Measurements from ENCODE around the gene AQP1.

AQP1 gene

GRCh38 chr7:30911561-30911969 lies at the start of gene AQP1:
Gene AQP1 (plus strand): TSS chr7:30911853. CDS start chr7:30911910, 57 bp downstream.
- DNase-seq (ENCODE audit: low read depth, low spot score) = no peak

GRCh38 chr7:30862995-30863705 lies 48.5 kb upstream of the AQP1 start:
- no peak for DNase-seq (ENCODE audit: low read depth, low spot score)

- DNase-seq (ENCODE audit: low read depth, low spot score) = peak; percentile 38
Observed at GRCh38 chr7:30863706-30864035, 48.0 kb upstream of the AQP1 start.

GRCh38 chr7:30864101-30864500 lies 47.6 kb upstream of the AQP1 start:
- no peak for DNase-seq (ENCODE audit: low read depth, low spot score)

- no peak for DNase-seq (ENCODE audit: low read depth, low spot score)
Observed at GRCh38 chr7:30865076-30865475, 46.6 kb upstream of the AQP1 start.

GRCh38 chr7:30865821-30866220 lies 45.8 kb upstream of the AQP1 start:
- no peak for DNase-seq (ENCODE audit: low read depth, low spot score)

- DNase-seq (ENCODE audit: low read depth, low spot score) = no peak
Observed at GRCh38 chr7:30866939-30867338, 44.7 kb upstream of the AQP1 start.

- no peak for DNase-seq (ENCODE audit: low read depth, low spot score)
Observed at GRCh38 chr7:30867483-30867882, 44.2 kb upstream of the AQP1 start.

- DNase-seq (ENCODE audit: low read depth, low spot score) = no peak
Observed at GRCh38 chr7:30869794-30870611, 41.6 kb upstream of the AQP1 start.

GRCh38 chr7:30870821-30871518 lies 40.7 kb upstream of the AQP1 start:
- DNase-seq (ENCODE audit: low read depth, low spot score) = no peak

- no peak for DNase-seq (ENCODE audit: low read depth, low spot score)
Observed at GRCh38 chr7:30871655-30872054, 40.0 kb upstream of the AQP1 start.

- no peak for DNase-seq (ENCODE audit: low read depth, low spot score)
Observed at GRCh38 chr7:30873207-30873606, 38.4 kb upstream of the AQP1 start.

- no peak for DNase-seq (ENCODE audit: low read depth, low spot score)
Observed at GRCh38 chr7:30873656-30874055, 38.0 kb upstream of the AQP1 start.

GRCh38 chr7:30874656-30875302 lies 36.9 kb upstream of the AQP1 start:
- no peak for DNase-seq (ENCODE audit: low read depth, low spot score)

GRCh38 chr7:30877015-30877769 lies 34.5 kb upstream of the AQP1 start:
- DNase-seq (ENCODE audit: low read depth, low spot score) = no peak

- no peak for DNase-seq (ENCODE audit: low read depth, low spot score)
Observed at GRCh38 chr7:30877993-30878392, 33.7 kb upstream of the AQP1 start.

GRCh38 chr7:30879139-30880124 lies 32.2 kb upstream of the AQP1 start:
- DNase-seq (ENCODE audit: low read depth, low spot score) = no peak

GRCh38 chr7:30880125-30880720 lies 31.4 kb upstream of the AQP1 start:
- DNase-seq (ENCODE audit: low read depth, low spot score) = no peak

GRCh38 chr7:30880941-30881340 lies 30.7 kb upstream of the AQP1 start:
- DNase-seq (ENCODE audit: low read depth, low spot score) = no peak

GRCh38 chr7:30881448-30881847 lies 30.2 kb upstream of the AQP1 start:
- no peak for DNase-seq (ENCODE audit: low read depth, low spot score)
